Calu3 (cell line): Measurements from ENCODE around the gene COMTD1. TPM values are rescaled to one million over a fixed set of nuclear protein-coding genes. Genes with fewer than 3 reads are reported as not detected.
A peak's percentile ranks its signal among the peaks of the same experiment; 100 is the strongest.

Source experiments
- BruUV-seq: library from RNA; stranded (reverse); fragments of 400-500 nt; replicated peaks from 2 replicates; lab custom pipeline; 2021; lab: Mats Ljungman, UMichigan
- CTCF ChIA-PET: fragments of 300-600 bp; sonication (Branson Sonifier 250); formaldehyde crosslinking; loops from one replicate; lab custom pipeline; 2022; ENCODE audit warnings: antibody characterized with exemption; lab: Charles Lee
- DNase-seq: peaks from one replicate; pipeline ENCODE4 v3.0.0; 2022
- H3K27ac Mint-ChIP-seq: one replicate; pipeline ENCODE4 v1.8.0; 2022; ENCODE audit warnings: mixed read lengths; ENCODE audit not compliant: unreplicated experiment
- H3K27me3 Mint-ChIP-seq: one replicate; pipeline ENCODE4 v1.8.0; 2022; ENCODE audit warnings: mixed read lengths; ENCODE audit not compliant: unreplicated experiment
- H3K36me3 Mint-ChIP-seq: one replicate; pipeline ENCODE4 v1.8.0; 2022; ENCODE audit warnings: mild to moderate bottlenecking, moderate library complexity, mixed read lengths; ENCODE audit not compliant: insufficient read depth, unreplicated experiment
- H3K4me1 Mint-ChIP-seq: one replicate; pipeline ENCODE4 v1.8.0; 2022; ENCODE audit warnings: mild to moderate bottlenecking, low read depth, mixed read lengths; ENCODE audit not compliant: unreplicated experiment
- H3K4me3 Mint-ChIP-seq: one replicate; pipeline ENCODE4 v1.8.0; 2022; ENCODE audit warnings: mild to moderate bottlenecking, low read depth, moderate library complexity, mixed read lengths; ENCODE audit not compliant: unreplicated experiment
- H3K9me3 Mint-ChIP-seq: one replicate; pipeline ENCODE4 v1.8.0; 2022; ENCODE audit warnings: low read depth, mixed read lengths; ENCODE audit not compliant: unreplicated experiment
- intact Hi-C: fragments of 100-400 bp; cut with micrococcal nuclease; formaldehyde crosslinking; loops from one replicate; pipeline ENCODE4 v1.10.0; 2022; ENCODE audit not compliant: unreplicated experiment
- total RNA-seq: library from RNA; stranded (reverse); gene quantifications from 2 replicates; pipeline ENCODE4 v1.2.3, GENCODE V29; 2022
- TF ChIP-seq, protein P1 (sequence below): fragments of 200-600 bp; IDR thresholded peaks from one replicate; pipeline ENCODE4 v1.8.0; 2022; ENCODE audit warnings: antibody characterized with exemption; ENCODE audit not compliant: unreplicated experiment

COMTD1 gene
- total RNA-seq, 1 experiment from 2014 or later, result 52.4 TPM

DNA sequence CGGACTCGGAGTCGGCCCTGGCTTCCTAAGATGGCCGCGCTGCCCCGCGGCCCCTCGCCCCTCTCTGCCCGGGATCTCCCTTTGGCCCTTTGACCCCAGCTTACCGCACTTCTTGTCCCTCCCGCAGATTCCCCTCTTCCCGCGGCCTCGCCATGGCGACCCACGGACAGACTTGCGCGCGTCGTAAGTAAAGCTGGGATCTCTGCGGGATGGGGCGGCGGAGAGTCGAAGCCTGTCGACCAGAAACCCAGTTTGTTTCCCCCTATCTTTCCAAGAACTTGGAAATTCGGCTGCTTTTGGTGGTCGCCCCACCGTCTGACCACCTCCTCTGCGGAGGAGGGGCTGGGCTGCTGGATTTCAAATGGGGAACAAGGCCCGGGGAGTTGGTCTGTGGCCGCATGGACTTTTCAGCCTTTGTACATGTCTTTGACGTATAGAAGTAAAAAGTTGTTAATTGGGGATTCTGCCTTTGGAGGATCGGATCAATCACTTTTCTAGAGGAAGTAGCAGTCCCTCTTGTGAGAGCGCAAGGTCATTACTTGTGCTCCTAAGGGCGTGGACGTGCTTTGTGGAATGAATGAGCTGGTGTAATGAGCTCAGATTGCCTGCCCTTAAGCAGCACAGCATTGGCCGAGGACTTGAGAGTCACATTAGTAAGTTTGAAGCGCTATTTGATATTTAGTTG is 24.6 kb downstream of the COMTD1 start:
- BruUV-seq, result no TSS peak
- H3K27me3 Mint-ChIP-seq, result no peaks in the 10 kb centered on the region
- intact Hi-C loops, result loop anchor here (2.0 kb wide), 1 partner anchor 14 kb away; no protein-coding TSS in a partner anchor
- peaks cover 5% of the 10 kb centered on the region for H3K4me1 Mint-ChIP-seq
- peak overlapping the region; percentile 93 for H3K27ac Mint-ChIP-seq
- CTCF ChIA-PET, result interaction anchor here (0.6 to 1.8 kb wide), 11 partner anchors 10 to 111 kb away, joined by 3 to 9 read pairs (median 3); partner anchors contain the start of gene COMTD1
- H3K36me3 Mint-ChIP-seq, result peaks cover 69% of the 10 kb centered on the region
- peak overlapping the region; percentile 83 for H3K4me3 Mint-ChIP-seq
- H3K9me3 Mint-ChIP-seq, result no peaks in the 10 kb centered on the region
- TF ChIP-seq, protein P1, sequence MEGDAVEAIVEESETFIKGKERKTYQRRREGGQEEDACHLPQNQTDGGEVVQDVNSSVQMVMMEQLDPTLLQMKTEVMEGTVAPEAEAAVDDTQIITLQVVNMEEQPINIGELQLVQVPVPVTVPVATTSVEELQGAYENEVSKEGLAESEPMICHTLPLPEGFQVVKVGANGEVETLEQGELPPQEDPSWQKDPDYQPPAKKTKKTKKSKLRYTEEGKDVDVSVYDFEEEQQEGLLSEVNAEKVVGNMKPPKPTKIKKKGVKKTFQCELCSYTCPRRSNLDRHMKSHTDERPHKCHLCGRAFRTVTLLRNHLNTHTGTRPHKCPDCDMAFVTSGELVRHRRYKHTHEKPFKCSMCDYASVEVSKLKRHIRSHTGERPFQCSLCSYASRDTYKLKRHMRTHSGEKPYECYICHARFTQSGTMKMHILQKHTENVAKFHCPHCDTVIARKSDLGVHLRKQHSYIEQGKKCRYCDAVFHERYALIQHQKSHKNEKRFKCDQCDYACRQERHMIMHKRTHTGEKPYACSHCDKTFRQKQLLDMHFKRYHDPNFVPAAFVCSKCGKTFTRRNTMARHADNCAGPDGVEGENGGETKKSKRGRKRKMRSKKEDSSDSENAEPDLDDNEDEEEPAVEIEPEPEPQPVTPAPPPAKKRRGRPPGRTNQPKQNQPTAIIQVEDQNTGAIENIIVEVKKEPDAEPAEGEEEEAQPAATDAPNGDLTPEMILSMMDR, result no peak
- DNase-seq, result peak; percentile 25

DNA sequence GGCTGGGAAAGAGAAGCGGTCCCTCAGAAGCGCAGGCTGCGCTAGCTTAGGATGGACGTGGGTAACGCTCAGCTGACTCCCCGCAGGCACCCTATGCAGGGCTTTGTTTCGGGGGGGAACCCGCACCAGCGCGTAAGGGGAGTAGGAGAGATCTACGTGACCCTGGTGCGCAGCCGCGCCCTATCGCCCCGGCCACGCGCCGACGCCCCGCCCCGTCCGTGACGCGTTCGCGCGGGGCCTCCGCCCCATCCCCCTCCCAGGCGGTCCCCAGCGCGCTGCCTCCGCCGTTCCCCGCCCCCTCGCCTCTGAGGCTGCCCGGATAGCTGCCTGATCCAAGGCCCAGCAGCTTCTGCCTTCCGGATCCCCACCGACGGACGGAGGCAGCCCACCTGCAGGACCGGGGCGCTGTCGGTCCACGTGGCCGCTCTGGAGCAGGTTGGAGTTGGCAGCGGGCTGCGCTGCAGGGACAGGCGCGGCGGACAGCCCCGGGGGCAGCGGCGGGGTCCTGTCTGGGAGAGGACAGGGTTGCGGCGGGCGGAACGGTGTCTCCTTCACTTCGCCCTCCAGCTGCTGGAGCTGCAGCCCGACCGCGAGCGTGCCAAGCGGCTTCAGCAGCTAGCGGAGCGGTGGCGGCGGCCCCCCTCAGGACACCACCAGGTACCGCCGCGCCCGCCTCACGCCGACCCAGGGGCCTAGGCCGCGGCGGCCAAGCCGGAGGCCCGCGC is 25.3 kb downstream of the COMTD1 start, which contains the start of gene VDAC2:
Gene VDAC2, plus strand, starts transcription at position 515 of the 725 bp plus-strand sequence. CDS start 363 bp downstream, outside the sequence.
- H3K9me3 Mint-ChIP-seq, result no peaks in the 10 kb centered on the region
- H3K27ac Mint-ChIP-seq, result peak within 1 kb of the TSS; percentile 93
- H3K4me1 Mint-ChIP-seq, result no peaks in the 10 kb centered on the region
- H3K36me3 Mint-ChIP-seq, result peaks cover 62% of the 10 kb centered on the region
- intact Hi-C loops, result loop anchor here (2.0 kb wide), 1 partner anchor 14 kb away; no protein-coding TSS in a partner anchor
- peak; percentile 96 for DNase-seq
- TF ChIP-seq, protein P1, result no peak
- no peaks in the 10 kb centered on the region for H3K27me3 Mint-ChIP-seq
- CTCF ChIA-PET, result interaction anchor here (0.7 to 1.8 kb wide), 10 partner anchors 9 to 111 kb away, joined by 3 to 9 read pairs (median 4); partner anchors contain the start of gene COMTD1
- no TSS peak for BruUV-seq
- H3K4me3 Mint-ChIP-seq, result peak within 1 kb of the TSS; percentile 83

DNA sequence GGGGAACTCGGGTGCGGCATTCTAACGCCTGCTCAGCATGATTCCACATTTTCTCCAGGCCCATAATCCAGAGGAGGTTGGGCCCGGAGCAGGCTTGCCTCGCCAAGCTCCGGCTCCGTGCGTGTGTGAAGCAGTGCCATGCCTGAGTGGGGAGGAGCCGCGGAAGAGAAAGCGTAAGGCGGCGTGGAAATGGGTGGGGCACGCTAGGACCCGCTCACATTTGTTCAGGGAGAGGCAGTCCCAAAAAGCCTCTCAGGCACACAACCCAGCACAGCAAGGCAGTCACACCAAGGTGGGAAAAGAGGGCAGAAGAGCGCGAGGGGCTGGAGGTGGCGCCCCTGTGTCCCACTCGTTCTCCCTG is 25.9 kb downstream of the COMTD1 start:
- DNase-seq, result peak; percentile 52

More for the DNA sequence above, 25.9 kb downstream of the COMTD1 start:
- Mint-ChIP-seq H3K4me1 (no peaks in the 10 kb centered on the region), H3K27ac (peak overlapping the region; percentile 93), H3K27me3 (no peaks in the 10 kb centered on the region), H3K36me3 (peaks cover 56% of the 10 kb centered on the region), H3K4me3 (peak overlapping the region; percentile 83), H3K9me3 (no peaks in the 10 kb centered on the region)
- CTCF ChIA-PET, result interaction anchor here (0.6 to 1.8 kb wide), 9 partner anchors 9 to 527 kb away, joined by 3 to 8 read pairs (median 5); partner anchors contain the start of gene COMTD1
- TSS peak; percentile 95 for BruUV-seq
- intact Hi-C loops, result loop anchor here (2.0 kb wide), 1 partner anchor 15 kb away; no protein-coding TSS in a partner anchor
- TF ChIP-seq, protein P1, result no peak
